Activated CD8-positive, alpha-beta memory T cell treated with anti-CD3 and anti-CD28 coated beads, Interleukin-2, amount 50 U/mL, for 4 hours (primary cell): ENCODE data around the gene EGFL6.
"Not testable (repeated sequence)": the region's sequence is repeated elsewhere in the genome, so short reads cannot be mapped to it uniquely, and the experiment has no call there.

Experiments used
- DNase-seq: peaks from one replicate; pipeline ENCODE4 v3.0.0-alpha.2; 2020

The EGFL6 gene

GRCh38 chrX:13655674-13656073, 86.3 kb downstream of the EGFL6 start:
- no peak for DNase-seq

- no peak for DNase-seq
Measured at GRCh38 chrX:13658602-13659001, 89.2 kb downstream of the EGFL6 start.

- DNase-seq, result no peak
Measured at GRCh38 chrX:13659063-13659462, 89.7 kb downstream of the EGFL6 start.

GRCh38 chrX:13661735-13662288, 92.4 kb downstream of the EGFL6 start:
- DNase-seq, result no peak

- DNase-seq, result no peak
Measured at GRCh38 chrX:13662355-13662791, 93.0 kb downstream of the EGFL6 start.

- no peak for DNase-seq
Measured at GRCh38 chrX:13664020-13664419, 94.6 kb downstream of the EGFL6 start.

- no peak for DNase-seq
Measured at GRCh38 chrX:13666836-13667235, 97.4 kb downstream of the EGFL6 start.

- DNase-seq, result no peak
Measured at GRCh38 chrX:13667919-13668318, 98.5 kb downstream of the EGFL6 start.

GRCh38 chrX:13669246-13669737, 99.9 kb downstream of the EGFL6 start:
- DNase-seq, result peak; percentile 31

GRCh38 chrX:13669755-13670154, 100.4 kb downstream of the EGFL6 start:
- not testable (repeated sequence) for DNase-seq

- no peak for DNase-seq
Measured at GRCh38 chrX:13670197-13670596, 100.8 kb downstream of the EGFL6 start.

- no peak for DNase-seq
Measured at GRCh38 chrX:13673016-13673415, 103.6 kb downstream of the EGFL6 start.

- no peak for DNase-seq
Measured at GRCh38 chrX:13676885-13677284, 107.5 kb downstream of the EGFL6 start.

GRCh38 chrX:13679700-13680099, 110.3 kb downstream of the EGFL6 start:
- DNase-seq, result not testable (repeated sequence)

- no peak for DNase-seq
Measured at GRCh38 chrX:13681595-13681994, 112.2 kb downstream of the EGFL6 start.
